ENCODE measurements around the gene LTBP3. TPM values are rescaled to one million over a fixed set of nuclear protein-coding genes. Genes with fewer than 3 reads are reported as not detected.

LTBP3 gene
- total RNA-seq, 1 experiment from 2014 or later = 92.1 TPM

GRCh38 chr11:65599955-65600246 lies 41.7 kb upstream of the LTBP3 start:
- no peak overlapping the region for H3K4me3 ChIP-seq (ENCODE audit: low read depth, low read length, poor library complexity, severe bottlenecking)
- POLR2A ChIA-PET (ENCODE audit: low non-redundant PET) = no interaction called here
- no peak for TF ChIP-seq CTCF (conservative IDR thresholded peaks at IDR 0.05; ENCODE audit: low read depth, low read length)
- TF ChIP-seq EZH2 (IDR thresholded peaks at IDR 0.05; ENCODE audit: borderline replicate concordance, low read depth, low read length, poor library complexity, severe bottlenecking) = no peak
- CTCF ChIA-PET = no interaction called here
- peaks cover 25% of the 10 kb centered on the region for H3K36me3 ChIP-seq (ENCODE audit: insufficient read depth, low read length, poor library complexity, severe bottlenecking)
- DNase-seq (ENCODE audit: low spot score) = no peak
- no peaks in the 10 kb centered on the region for H3K27me3 ChIP-seq (replicated peaks; ENCODE audit: insufficient read depth, low read depth, low read length, poor library complexity)
- no TSS peak for BruUV-seq (replicated peaks)
- peaks cover 5% of the 10 kb centered on the region for H3K4me1 ChIP-seq (ENCODE audit: insufficient read depth, low read length, poor library complexity, severe bottlenecking)
- no peak overlapping the region for H3K27ac ChIP-seq (ENCODE audit: low read depth, low read length, poor library complexity, severe bottlenecking)
- intact Hi-C loops (cut with micrococcal nuclease; ENCODE audit: unreplicated experiment) = no loop called here
- H3K9me3 ChIP-seq (ENCODE audit: low read depth, low read length, poor library complexity, severe bottlenecking) = no peaks in the 10 kb centered on the region

- TF ChIP-seq CTCF (conservative IDR thresholded peaks at IDR 0.05; ENCODE audit: low read depth, low read length) (no peak), EZH2 (IDR thresholded peaks at IDR 0.05; ENCODE audit: borderline replicate concordance, low read depth, low read length, poor library complexity, severe bottlenecking) (no peak)
- Histone ChIP-seq H3K4me3 (ENCODE audit: low read depth, low read length, poor library complexity, severe bottlenecking) (no peak overlapping the region), H3K9me3 (ENCODE audit: low read depth, low read length, poor library complexity, severe bottlenecking) (no peaks in the 10 kb centered on the region), H3K27me3 (replicated peaks; ENCODE audit: insufficient read depth, low read depth, low read length, poor library complexity) (no peaks in the 10 kb centered on the region), H3K4me1 (ENCODE audit: insufficient read depth, low read length, poor library complexity, severe bottlenecking) (peaks cover 5% of the 10 kb centered on the region), H3K27ac (ENCODE audit: low read depth, low read length, poor library complexity, severe bottlenecking) (no peak overlapping the region), H3K36me3 (ENCODE audit: insufficient read depth, low read length, poor library complexity, severe bottlenecking) (peaks cover 22% of the 10 kb centered on the region)
- ChIA-PET POLR2A (ENCODE audit: low non-redundant PET) (no interaction called here), CTCF (no interaction called here)
- intact Hi-C loops (cut with micrococcal nuclease; ENCODE audit: unreplicated experiment) = no loop called here
- BruUV-seq (replicated peaks) = no TSS peak
- no peak for DNase-seq (ENCODE audit: low spot score)
Observed at GRCh38 chr11:65599216-65599954, 41.2 kb upstream of the LTBP3 start.

GRCh38 chr11:65598258-65598699 lies 40.1 kb upstream of the LTBP3 start:
- Histone ChIP-seq H3K4me1 (ENCODE audit: insufficient read depth, low read length, poor library complexity, severe bottlenecking) (peaks cover 5% of the 10 kb centered on the region), H3K27me3 (replicated peaks; ENCODE audit: insufficient read depth, low read depth, low read length, poor library complexity) (no peaks in the 10 kb centered on the region), H3K36me3 (ENCODE audit: insufficient read depth, low read length, poor library complexity, severe bottlenecking) (peaks cover 12% of the 10 kb centered on the region), H3K4me3 (ENCODE audit: low read depth, low read length, poor library complexity, severe bottlenecking) (no peak overlapping the region), H3K9me3 (ENCODE audit: low read depth, low read length, poor library complexity, severe bottlenecking) (no peaks in the 10 kb centered on the region), H3K27ac (ENCODE audit: low read depth, low read length, poor library complexity, severe bottlenecking) (no peak overlapping the region)
- BruUV-seq (replicated peaks) = no TSS peak
- no peak for DNase-seq (ENCODE audit: low spot score)
- CTCF ChIA-PET = no interaction called here
- no peak for TF ChIP-seq EZH2 (IDR thresholded peaks at IDR 0.05; ENCODE audit: borderline replicate concordance, low read depth, low read length, poor library complexity, severe bottlenecking)
- TF ChIP-seq CTCF (conservative IDR thresholded peaks at IDR 0.05; ENCODE audit: low read depth, low read length) = no peak
- intact Hi-C loops (cut with micrococcal nuclease; ENCODE audit: unreplicated experiment) = no loop called here
- POLR2A ChIA-PET (ENCODE audit: low non-redundant PET) = no interaction called here
